ENCODE results near the gene PRDM7.
"Not testable (repeated sequence)": the region's sequence is repeated elsewhere in the genome, so short reads cannot be mapped to it uniquely, and the experiment has no call there.

PRDM7 gene

GRCh38 chr16:90070440-90070839 lies 6.7 kb downstream of the PRDM7 start:
- DNase-seq = no peak

DNA sequence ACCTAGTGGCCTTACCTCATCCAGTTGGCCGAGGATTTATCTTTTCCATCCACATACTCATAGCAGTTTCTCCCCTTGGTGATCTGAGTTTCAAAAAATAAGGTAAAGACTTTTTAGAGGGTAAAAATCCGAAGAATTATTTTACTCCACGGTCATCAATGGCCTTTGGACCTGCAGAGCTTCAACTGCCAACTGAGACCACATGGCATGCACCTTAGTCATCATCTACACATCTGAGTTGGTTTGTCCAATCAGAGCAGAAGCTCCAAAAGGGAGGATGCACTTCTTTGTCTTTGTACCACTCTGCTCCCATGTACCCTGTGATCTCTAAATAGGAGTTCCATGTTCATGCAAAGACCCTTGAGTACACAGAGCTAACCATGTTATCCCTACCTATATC lies 15.7 kb downstream of the PRDM7 start:
- DNase-seq = no peak

DNA sequence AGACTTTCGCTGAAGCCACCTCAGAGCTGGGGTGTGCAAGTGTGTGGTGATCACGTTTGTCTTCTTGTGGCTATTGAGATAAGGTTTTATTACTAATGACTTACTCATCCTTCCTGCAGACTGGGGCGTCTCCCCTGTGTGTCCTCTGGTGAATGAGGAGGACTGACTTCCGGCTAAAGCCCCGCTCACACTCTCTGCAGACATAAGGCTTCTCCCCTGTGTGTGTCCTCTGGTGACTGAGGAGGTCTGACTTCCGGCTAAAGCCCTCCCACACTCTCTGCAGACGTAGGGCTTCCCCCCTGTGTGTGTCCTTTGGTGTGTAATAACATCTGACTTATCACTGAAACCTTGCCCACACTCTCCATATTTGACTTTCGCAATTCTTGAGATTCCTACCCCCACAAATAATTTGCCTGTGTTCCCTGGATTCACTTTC lies 19.4 kb downstream of the PRDM7 start:
- no peak for DNase-seq

GRCh38 chr16:90056521-90056920 lies 20.6 kb downstream of the PRDM7 start:
- not testable (repeated sequence) for DNase-seq

GRCh38 chr16:90055371-90055770 lies 21.8 kb downstream of the PRDM7 start:
- DNase-seq = no peak

GRCh38 chr16:90054554-90054953 lies 22.6 kb downstream of the PRDM7 start:
- DNase-seq = no peak

DNA sequence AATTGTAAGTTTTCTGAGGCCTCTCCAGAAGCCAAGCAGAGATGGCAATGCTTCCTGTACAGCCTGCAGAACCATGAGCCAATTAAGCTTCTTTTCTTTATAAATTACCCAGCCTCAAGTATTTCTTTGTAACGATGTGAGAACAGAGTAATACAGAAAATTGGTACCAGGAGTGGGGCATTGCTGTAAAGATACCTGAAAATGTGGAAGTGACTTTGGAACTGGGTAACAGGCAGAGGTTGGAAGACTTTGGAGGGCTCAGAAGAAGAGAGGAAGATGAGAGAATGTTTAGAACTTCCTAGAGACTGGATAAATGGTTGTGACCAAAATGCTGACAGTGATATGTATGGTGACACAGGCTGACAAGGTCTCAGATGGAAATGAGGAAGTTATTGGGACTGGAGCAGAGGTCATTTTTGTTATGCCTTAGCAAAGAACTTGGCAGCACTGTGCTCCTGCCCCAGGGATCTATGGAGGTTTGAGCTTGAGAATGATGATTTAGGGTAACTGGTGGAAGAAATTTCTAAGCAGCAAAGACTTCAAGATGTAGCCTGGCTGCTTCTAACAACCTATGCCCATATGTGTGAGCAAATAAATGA lies 23.1 kb downstream of the PRDM7 start:
- DNase-seq = no peak

DNA sequence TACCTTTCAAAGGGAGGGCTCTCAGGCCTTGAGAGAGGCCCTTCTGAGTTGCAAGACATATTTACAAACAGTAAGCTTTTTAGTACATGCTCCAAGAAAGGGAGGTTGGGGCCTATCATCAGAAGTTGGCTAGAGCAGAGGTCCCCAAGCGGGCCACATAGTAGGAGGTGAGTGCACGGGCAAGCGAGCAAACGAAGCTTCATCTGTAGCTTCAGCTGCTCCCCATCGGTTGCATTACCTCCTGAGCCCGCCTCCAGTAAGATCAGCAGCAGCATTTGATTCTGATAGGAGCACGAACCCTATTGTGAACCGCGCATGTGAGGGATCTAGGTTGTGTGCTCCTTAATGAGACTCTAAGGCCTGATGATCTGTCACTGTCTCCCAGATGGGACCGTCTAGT lies 26.2 kb downstream of the PRDM7 start:
- no peak for DNase-seq

DNA sequence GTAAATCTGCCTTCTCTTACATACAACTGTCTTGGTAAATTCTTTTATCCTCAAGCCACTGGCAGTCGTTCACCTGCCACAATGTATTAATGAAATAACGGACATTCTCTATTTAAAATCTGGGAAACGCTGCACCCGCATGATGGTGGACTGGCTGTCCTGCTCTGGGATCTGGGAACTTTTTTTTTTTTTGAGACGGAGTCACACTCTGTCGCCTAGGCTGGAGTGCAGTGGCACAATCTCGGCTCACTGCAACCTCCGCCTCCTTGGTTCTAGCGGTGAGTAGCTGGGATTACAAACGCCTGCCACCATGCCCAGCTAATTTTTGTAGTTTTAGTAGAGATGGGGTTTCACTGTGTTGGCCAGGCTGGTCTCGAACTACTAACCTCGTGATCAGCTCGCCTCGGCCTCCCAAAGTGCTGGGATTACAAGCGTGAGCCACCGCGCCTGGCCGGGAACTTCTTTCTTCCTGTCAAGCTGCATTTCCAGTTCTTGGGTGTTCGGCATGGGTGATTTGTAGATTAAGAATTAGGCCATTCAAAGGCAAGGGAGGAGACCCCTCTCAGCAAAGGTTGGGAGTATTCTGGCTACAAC lies 28.3 kb downstream of the PRDM7 start:
- DNase-seq = no peak

DNA sequence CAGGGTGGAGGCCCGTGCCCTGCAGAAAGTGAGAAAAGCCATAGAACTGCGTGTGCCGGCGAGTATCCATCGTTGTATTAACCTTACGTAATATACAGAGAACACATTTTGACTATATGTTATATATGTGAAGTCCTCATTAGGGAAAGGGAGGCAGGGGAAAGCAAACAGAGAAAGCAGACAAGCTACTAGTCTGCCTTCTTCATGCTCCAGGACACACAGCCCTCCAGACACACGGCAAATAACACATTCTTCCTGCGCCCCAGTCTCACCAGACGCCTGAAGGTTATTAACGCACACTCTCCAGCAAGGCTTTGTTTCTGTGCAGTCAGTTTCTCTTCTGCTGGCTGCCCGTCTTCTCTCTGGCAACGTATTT lies 28.8 kb downstream of the PRDM7 start:
- DNase-seq = no peak

DNA sequence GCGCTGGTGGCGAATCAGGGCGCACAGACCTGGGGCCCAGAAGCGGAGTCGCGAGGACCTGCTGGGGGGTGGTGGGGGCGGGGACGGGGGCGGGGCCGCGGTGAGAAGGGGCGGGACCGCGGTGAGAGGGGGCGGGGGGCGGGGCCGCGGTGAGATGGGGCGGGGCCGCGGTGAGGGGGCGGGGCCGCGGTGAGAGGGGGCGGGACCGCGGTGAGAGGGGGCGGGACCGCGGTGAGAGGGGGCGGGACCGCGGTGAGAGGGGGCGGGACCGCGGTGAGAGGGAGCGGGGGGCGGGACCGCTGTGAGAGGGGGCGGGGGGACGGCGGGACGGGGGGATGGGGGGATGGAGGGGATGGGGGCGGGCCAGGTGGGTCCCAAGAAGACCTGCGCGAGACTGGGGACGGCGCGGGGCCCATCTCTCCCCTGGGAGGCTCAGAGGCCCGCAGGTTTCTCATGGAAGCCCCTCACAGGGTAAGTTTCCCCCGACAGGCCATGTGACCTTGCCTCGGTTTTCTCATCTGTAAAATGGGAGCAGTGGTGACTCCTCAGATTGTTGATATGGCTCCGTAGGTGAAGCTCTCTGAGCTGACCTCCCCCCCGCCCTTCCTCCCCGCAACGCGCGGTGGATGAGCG lies 29.3 kb downstream of the PRDM7 start:
- DNase-seq = no peak

GRCh38 chr16:90046971-90047713 lies 30.0 kb downstream of the PRDM7 start:
- DNase-seq = no peak

DNA sequence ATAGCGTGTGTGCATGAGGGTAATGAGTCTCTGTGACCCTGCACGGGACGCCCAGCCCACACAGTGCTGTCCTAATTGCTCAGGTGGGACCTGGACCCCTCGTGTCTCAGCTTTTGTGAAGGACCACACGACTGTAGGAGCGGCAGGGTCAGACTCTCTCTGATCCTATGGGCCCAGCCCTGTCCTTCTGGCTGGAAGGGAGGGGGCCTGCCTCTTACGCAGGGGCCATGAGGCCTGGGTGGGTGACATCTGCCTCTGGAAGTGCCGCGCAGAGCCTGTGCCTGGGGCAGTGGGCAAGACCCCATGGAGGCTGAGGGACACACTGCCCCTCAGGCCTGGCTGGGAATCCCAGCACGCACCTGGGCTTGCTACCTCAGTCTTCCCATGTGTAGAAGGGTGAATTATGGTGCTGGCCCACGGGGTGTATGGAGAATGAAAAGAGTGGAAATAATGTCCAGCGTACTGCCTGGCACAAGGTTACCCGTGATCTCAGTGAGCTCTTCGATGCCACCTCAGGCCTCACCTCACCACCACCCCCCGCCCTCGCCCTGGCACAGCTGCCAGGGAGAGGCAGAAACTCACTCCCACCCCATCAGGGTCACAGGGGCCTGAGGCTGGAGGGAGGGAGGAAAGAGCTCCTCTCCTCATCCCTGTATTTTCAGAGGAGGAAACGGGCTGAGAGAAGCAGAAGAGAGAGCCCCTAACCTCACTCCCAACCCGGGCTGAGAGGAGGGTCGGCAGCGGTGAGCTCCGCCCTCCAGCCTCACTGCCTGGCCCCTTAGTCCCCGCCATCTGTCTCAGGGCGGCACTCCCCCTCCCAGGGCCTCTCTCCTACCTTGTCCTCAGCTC lies 30.8 kb downstream of the PRDM7 start:
- no peak for DNase-seq

- no peak for DNase-seq
Measured at GRCh38 chr16:90044111-90044551, 33.0 kb downstream of the PRDM7 start.

DNA sequence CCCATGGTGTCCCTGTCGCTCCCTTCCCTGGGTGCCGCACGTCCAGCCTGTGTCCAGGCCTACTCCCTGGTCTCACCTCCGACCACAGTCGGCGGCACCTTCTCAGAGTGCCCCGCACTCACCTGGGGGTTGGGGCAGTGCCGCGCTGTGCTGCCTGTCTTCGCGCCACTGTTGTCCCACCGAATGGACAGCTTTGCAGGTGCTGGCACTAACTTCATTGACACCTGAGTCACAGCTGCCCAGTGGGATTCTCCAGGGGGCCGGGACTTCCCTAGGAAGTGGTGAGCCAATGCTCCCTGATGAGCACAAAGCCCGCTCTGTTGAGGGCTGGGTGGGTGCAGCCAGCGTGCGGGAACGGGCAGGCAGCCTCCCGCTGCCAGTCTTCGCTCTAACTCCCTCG lies 33.6 kb downstream of the PRDM7 start:
- DNase-seq = no peak

DNA sequence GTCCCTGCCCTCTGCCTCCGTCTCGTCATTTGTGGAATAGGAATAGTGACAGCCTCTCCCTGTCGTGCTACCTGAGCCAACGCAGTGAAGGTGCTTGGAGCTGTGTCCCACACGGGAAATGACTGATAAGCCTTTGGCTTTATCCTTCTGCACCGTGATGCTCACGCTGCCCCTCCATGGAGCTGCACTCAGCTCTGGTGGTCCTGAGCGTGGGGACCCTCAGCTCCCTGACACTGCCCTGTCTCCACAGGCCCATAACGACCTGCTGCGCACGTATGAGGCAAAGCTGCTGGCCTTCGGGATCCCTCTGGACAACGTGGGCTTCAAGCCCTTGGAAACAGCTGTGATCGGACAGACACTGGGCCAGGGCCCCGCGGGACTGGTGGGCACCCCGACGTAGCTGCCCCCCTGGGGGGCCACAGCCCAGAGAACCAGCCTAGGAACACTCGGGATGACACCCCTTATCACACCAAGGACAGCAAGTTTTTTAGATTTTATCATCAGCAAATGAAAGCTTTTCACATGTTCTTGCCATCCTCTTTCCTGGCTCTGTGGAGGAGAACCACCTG lies 34.1 kb downstream of the PRDM7 start:
- no peak for DNase-seq

DNA sequence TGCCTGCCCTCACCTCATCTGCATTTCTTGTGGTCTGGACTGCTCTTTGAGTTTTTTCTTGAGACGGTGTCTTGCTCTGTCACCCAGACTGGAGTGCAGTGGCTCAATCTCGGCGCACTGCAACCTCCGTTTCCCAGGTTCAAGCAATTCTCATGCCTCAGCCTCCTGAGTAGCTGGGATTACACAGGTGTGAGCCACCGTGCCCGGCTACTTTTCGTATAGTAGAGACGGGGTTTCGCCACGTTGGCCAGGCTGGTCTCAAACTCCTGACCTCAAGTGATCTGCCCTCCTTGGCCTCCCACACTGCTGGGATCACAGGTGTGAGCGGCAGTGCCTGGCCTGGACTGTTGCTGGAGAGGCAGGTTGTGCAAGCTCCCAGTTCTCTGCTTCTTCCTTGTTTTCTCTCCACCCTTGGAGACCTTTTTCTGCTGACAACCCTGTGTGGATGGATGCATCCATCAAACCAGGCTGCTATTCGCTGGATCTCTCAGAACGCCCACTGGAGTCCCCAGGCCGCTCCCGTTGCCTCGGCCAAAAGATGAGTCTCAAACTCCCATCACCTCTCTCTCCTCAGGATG lies 35.1 kb downstream of the PRDM7 start:
- no peak for DNase-seq

DNA sequence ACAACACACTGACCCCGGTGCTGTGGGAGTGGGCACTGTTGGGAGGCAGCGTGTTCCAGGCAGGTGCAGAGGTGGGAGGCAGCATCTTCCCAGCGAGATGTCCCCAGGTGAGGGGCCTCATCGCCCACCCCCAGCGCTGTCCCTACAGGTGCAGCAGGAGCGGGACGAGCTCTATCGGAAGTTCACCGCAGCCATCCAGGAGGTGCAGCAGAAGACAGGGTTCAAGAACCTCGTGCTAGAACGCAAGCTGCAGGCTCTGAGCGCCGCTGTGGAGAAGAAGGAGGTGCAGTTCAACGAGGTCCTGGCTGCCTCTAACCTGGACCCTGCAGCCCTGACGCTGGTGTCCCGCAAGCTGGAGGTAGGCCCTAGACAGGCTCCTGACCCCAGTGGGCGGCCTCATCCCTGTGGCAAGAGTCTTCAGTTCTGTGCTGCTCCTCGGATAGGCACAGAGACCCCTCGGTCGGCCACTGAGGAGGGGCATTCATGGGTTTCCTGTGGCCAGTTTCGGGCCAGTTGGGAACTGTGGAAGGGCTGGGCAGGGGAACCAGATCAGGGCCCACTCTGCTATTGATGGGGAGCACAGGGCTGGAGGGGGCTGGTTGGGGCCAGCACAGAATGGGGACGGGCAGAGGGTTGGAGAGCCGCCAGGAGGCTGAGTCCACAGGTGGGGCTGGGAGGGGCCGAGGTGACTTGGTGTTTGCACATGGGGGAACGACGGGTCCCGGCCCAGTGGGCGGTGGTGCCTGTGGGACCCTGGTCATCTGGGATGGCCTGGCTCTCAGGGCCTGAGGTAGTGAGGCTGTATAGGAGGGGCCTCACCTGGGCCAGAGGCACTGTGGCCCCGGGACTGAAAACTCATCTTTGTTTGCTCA lies 36.7 kb downstream of the PRDM7 start:
- DNase-seq = no peak

GRCh38 chr16:90037276-90037675 lies 39.9 kb downstream of the PRDM7 start:
- no peak for DNase-seq

- no peak for DNase-seq
Measured at GRCh38 chr16:90035902-90036301, 41.2 kb downstream of the PRDM7 start.

GRCh38 chr16:90034504-90034903 lies 42.6 kb downstream of the PRDM7 start:
- no peak for DNase-seq
